SW 1271 (cell line): ENCODE results near the gene LRP1.

Experiments
- DNase-seq, 2 experiments: peaks; one replicate each; lab custom pipeline; 2025; lab: John Stamatoyannopoulos, UW

The LRP1 gene

DNA sequence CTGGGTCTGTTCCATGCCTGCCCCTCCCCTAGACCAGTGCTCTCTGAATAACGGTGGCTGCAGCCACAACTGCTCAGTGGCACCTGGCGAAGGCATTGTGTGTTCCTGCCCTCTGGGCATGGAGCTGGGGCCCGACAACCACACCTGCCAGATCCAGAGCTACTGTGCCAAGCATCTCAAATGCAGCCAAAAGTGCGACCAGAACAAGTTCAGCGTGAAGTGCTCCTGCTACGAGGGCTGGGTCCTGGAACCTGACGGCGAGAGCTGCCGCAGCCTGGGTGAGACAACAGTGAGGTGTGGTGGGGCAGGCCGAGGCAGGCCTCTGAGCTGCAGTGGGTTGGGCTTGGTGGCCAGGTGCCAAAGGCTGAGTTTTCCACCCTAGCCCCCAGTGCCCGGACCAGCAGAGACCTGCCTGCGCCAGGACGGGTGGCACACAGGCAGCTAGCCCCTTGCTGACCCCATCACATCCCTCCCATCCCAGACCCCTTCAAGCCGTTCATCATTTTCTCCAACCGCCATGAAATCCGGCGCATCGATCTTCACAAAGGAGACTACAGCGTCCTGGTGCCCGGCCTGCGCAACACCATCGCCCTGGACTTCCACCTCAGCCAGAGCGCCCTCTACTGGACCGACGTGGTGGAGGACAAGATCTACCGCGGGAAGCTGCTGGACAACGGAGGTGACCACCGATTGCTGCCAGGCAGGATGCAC is 47.3 kb downstream of the LRP1 start:
- DNase-seq = peak in 1 of 2 experiments; percentile 14

DNA sequence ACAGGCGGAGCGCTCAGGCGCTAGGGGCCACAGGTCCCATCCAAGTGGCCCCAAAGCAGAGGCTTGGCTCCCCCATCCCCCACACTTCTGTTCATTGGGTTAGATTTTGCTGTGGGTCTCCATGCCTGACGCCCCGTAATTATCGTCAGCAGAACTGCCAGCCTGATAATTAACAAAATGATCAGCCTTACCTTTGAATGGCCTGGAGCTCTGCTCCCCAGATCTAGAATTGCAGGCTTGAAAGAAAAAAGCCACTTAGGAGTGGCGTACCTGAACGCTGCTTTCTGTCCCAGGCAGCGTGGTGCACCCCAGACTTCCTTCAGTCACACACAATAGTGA is 47.8 kb downstream of the LRP1 start:
- no peak for DNase-seq

DNA sequence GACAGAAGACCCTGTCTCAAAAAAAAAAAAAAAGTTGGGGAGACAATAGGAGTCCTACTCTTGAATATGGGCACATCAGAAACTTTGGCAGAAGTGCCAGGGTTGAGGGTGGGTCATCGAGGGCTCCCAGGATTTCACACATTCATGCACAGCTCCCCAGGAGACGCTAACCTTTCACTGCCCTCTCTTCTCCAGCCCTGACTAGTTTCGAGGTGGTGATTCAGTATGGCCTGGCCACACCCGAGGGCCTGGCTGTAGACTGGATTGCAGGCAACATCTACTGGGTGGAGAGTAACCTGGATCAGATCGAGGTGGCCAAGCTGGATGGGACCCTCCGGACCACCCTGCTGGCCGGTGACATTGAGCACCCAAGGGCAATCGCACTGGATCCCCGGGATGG is 48.6 kb downstream of the LRP1 start:
- DNase-seq = no peak

DNA sequence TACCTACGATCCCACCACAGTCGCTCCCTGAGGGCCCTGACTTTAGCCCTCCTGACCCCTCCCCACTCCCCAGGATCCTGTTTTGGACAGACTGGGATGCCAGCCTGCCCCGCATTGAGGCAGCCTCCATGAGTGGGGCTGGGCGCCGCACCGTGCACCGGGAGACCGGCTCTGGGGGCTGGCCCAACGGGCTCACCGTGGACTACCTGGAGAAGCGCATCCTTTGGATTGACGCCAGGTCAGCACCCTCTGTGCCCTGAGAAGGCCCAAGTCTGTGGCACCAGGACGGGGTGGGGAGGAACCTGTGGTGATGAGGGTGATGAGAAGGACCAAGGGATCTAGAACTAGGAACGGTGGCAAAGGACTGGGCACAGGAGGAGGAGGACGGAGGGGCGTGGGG is 49.1 kb downstream of the LRP1 start:
- no peak for DNase-seq

DNA sequence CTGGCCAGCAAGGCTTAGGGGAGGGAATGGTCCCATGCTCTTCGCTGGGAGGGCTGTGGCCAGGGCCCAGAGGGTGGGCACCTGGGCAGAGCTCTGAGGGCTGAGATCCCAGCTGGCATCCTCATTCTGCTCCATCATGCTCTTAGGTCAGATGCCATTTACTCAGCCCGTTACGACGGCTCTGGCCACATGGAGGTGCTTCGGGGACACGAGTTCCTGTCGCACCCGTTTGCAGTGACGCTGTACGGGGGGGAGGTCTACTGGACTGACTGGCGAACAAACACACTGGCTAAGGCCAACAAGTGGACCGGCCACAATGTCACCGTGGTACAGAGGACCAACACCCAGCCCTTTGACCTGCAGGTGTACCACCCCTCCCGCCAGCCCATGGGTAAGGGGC is 49.9 kb downstream of the LRP1 start:
- no peak for DNase-seq

DNA sequence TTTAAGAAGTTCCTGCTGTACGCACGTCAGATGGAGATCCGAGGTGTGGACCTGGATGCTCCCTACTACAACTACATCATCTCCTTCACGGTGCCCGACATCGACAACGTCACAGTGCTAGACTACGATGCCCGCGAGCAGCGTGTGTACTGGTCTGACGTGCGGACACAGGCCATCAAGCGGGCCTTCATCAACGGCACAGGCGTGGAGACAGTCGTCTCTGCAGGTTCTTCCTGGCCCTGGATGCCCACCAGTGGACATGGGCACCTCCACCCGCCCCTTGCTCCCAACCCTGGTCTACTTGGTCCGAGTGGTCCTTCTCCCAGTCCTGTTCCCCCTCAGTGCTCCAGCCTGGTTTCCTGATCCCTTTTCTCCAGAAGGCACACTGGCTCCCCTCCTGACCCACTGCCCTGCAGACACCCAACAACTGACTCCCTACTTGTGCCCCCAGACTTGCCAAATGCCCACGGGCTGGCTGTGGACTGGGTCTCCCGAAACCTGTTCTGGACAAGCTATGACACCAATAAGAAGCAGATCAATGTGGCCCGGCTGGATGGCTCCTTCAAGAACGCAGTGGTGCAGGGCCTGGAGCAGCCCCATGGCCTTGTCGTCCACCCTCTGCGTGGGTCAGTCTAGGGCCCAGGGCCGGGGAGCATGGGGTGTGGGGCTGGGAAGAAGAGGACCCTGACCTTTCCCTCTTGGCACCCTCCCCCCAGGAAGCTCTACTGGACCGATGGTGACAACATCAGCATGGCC is 51.2 kb downstream of the LRP1 start:
- no peak for DNase-seq

DNA sequence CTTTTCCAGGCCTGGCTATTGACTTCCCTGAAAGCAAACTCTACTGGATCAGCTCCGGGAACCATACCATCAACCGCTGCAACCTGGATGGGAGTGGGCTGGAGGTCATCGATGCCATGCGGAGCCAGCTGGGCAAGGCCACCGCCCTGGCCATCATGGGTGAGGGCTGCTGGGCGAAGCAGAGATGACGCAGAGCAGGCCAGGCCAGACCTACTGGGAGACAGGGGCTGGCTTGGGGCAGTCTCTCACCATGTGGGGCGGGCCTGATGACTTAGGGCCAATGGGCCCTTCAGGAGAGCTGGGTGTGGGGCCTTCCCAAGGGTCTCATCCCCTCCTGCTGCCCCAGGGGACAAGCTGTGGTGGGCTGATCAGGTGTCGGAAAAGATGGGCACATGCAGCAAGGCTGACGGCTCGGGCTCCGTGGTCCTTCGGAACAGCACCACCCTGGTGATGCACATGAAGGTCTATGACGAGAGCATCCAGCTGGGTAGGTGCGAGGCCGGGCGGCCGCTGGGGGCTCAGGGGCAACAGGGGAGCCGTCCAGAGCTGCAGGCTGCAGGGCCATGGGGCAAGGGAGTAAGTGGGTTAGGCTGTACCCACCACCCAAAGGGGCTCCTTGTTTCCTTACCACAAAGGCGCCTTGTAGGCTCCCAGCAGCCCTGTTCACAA is 52.2 kb downstream of the LRP1 start:
- DNase-seq = no peak

DNA sequence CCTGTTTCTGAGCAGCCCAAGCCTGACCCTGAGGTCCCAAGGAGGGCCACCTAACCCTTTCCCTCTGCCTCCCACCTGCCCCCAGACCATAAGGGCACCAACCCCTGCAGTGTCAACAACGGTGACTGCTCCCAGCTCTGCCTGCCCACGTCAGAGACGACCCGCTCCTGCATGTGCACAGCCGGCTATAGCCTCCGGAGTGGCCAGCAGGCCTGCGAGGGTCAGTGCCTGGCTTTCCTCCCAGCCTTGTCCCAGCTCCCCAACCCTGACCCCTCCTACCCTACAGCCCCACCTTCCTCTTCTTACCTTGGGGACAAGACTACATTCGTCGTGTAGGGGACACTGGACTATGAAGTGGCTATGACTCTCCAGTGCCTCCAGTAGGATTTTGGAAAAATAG is 52.8 kb downstream of the LRP1 start:
- no peak for DNase-seq

DNA sequence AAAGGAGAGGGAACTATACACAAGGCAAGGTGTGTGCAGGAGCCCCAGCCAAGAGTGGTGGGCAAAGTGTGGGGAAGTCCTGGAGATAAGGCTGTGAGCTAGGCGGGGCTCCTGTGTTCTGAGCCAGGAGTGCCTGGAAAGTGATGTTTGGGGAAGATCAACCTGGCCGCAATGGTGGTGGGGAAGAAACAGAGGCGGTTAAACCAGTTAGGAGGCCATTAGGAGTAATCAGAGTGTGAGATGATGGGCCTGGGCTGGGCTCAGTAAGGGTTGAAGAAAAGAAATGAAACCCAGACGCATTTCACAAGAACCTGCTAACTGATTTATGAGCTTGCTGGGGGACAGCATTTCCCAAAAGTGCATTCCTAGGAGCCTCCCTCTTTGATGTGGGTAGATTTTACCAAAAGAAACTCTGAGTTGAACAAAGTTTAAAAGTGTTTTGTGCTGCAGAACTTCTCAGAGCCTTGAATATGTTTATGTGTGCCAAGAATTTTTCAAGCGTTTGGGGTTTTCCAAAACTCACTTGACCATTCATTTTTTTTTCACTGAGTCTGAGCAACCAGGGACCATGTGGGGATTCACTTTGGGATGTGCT is 53.4 kb downstream of the LRP1 start:
- no peak for DNase-seq

DNA sequence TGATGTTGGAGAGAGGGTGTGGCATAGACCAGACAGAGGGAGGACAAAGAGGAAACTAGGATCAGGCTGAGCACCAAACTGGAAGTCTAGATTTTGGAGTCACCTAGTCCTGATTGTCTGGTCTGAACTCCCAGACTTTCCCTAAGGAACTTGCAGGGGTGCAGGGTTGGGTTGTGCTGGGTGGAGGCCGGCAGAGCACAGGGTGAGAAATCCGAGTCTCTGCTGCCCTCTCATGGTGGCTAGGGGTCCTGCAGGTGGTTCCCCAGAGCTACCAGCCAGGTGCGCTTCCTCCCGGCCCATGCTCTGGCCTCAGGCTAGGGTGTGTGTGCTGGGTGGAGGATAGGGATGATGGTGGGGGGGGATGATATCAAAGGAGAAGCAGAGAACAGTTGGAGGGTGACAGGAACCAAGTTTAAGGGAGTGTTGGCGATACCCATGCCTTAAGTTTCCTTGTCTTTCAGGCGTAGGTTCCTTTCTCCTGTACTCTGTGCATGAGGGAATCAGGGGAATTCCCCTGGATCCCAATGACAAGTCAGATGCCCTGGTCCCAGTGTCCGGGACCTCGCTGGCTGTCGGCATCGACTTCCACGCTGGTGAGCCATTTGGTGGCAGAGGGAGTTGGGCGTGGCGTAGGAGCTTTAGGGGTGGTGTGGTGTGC is 54.8 kb downstream of the LRP1 start:
- DNase-seq = peak in 1 of 2 experiments; percentile 62

DNA sequence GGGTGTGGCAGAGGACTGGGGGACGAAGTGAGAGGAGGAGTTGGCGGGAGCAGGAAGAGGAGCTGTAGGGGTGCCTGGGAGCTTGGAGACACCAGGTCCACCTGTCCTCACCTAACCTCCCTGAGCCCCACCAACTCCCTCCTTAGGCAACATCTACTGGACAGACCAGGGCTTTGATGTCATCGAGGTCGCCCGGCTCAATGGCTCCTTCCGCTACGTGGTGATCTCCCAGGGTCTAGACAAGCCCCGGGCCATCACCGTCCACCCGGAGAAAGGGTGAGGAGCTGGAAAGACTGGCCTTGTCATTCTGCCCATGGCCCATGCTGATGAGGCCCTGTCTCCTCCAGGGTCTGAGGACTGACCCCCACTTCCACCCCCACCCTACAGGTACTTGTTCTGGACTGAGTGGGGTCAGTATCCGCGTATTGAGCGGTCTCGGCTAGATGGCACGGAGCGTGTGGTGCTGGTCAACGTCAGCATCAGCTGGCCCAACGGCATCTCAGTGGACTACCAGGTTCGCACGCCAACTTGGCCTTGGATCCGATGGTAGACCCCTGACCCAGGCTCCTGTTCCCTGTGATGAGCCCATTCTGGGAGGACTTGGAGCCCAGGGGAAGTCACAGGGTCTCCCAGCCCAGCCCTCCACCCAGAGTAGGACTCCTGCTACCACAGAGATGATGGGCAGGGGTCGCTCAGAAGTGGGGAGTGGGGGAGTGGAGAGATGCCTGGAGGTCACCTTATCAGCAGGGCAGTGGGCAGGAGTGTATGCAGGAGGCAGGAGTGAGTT is 55.8 kb downstream of the LRP1 start:
- DNase-seq = no peak

DNA sequence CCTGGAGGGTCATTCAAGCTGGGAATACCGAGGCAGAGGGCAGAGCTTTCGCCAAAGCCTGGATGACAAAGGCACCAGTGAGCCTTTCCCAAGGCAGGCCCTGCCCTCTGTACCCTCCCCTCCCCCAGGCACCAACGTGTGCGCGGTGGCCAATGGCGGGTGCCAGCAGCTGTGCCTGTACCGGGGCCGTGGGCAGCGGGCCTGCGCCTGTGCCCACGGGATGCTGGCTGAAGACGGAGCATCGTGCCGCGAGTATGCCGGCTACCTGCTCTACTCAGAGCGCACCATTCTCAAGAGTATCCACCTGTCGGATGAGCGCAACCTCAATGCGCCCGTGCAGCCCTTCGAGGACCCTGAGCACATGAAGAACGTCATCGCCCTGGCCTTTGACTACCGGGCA is 57.1 kb downstream of the LRP1 start:
- DNase-seq = no peak

DNA sequence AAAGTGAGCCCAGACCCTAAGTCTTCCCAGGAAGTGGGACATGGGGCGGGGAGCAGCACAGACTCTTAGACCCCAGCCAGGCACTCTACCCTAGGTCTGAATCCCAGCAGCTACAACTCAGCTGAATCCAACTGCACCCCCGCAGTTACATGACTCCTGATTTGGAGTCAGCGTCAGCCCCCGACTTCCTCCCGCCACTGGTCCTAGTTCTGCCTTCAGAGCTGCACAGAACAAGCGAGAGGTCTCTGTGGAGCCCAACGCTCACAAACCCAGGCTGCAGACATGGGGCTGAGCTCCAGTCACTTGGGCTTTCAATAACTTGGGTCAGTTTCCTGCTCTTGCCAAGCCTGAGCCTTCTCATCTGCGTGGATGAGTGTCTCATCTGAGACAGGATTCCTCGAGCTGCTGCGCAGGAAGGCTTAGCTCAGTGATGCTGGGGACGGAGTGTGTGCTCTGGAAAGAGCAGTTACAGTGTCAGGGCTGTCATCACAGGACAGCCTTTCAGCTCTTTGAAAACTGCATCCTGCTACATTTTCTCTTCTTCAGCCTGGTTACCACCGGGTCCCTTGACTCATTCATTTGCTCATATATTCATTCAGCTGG is 57.7 kb downstream of the LRP1 start:
- DNase-seq = no peak

DNA sequence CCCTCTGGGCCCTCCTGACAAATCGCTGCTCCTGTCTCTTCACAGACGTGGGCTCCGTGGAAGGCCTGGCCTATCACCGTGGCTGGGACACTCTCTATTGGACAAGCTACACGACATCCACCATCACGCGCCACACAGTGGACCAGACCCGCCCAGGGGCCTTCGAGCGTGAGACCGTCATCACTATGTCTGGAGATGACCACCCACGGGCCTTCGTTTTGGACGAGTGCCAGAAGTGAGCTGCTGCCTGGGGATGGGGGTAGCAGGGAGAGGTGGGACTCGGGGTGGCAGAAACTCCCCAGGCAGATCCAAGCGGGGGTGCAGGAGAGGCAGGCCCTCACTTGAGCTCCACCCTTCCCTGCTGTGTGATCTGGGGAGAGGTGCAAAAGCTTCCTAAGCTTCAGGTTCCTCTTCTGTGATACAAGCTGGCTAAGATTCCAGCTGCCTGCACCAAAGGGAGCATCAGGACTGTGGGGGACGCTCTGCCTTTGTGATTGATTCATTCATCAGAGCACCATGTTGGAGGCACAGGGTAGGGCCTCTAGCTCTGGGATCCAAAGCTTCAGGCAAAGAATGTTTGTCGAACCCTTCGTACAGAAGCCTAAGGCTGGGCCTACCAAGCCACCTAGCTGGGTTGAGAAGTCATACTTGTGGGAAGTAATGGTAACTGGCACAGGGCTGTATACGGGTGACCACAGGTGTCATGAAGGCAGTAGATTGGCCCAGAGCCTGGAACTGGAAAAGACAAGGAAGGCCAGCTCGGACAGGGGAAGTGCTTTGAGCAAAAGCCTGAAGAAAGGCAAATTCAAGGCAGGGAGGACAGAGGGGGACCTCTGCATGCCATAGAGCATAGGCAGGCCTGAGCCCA is 59.2 kb downstream of the LRP1 start:
- DNase-seq = no peak

DNA sequence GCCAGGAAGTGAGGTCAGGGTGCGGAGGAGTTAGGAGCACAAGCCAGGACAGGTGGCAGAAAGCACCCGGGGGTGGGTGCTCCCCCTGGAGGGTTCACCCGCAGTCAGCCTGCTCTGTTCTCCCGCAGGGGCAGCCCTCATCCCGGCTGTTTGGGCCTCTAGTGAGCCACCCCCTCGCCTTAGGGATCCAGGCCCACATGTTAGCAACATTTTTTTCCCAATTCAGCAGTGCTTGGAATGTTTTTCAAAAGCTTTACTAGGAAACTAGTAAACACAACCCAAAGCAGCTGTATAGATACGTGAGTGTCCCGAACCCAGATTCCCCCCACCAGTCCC is 59.8 kb downstream of the LRP1 start:
- DNase-seq = no peak

DNA sequence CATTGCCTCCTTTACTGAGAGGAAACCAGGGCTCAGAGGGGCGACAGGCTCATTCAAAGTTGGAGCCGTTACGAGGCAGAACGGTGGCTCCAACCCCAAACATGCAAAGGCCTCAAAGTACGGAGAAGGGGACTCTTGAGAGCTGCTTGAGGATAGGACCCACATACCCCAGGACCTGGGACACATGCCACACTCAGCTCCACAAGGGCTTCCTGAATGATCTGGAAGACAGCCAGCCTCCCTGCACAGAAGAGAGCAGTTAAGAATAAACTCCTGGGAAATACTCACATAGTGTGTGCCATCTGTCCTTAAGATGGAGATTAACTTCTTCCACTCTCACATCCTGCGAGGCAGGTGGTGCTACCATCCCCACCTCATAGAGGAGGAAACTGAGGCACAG is 61.8 kb downstream of the LRP1 start:
- DNase-seq = peak in 1 of 2 experiments; percentile 14

DNA sequence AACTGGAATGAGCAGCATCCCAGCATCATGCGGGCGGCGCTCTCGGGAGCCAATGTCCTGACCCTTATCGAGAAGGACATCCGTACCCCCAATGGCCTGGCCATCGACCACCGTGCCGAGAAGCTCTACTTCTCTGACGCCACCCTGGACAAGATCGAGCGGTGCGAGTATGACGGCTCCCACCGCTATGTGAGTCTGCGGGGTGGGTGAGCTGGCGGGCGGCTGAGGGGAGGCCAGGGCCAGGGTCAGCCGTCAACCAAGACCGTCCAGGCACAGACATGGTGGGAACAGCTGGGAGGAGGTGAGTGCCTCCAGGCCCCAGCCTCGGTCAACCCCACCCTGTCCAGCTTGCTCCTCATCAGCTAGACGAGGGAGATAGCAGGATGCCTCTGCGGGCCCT is 62.5 kb downstream of the LRP1 start:
- no peak for DNase-seq

DNA sequence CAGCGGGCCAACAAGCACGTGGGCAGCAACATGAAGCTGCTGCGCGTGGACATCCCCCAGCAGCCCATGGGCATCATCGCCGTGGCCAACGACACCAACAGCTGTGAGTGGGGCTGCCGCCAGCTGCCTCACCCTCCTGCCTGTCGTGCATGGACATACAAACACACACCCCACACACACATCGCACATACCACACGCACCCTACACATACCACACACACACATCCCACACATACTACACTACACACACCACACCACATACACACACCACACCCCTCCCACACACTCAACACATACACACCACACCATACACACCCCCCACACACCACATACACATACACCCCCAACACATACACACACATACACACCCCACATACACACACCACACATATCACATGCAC is 63.1 kb downstream of the LRP1 start:
- DNase-seq = no peak

DNA sequence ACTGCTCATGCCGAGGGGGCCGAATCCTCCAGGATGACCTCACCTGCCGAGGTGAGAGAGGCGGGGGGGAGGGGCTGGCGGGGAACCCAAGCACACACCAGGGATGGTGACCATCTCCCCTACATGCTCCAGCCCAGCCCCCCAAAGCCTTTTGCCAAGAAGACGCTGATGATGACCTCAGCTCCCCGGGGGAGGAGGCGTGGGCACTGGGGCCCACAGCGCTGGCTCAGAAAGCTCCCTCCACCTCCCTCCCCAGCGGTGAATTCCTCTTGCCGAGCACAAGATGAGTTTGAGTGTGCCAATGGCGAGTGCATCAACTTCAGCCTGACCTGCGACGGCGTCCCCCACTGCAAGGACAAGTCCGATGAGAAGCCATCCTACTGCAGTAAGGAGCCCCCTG is 64.6 kb downstream of the LRP1 start:
- no peak for DNase-seq

DNA sequence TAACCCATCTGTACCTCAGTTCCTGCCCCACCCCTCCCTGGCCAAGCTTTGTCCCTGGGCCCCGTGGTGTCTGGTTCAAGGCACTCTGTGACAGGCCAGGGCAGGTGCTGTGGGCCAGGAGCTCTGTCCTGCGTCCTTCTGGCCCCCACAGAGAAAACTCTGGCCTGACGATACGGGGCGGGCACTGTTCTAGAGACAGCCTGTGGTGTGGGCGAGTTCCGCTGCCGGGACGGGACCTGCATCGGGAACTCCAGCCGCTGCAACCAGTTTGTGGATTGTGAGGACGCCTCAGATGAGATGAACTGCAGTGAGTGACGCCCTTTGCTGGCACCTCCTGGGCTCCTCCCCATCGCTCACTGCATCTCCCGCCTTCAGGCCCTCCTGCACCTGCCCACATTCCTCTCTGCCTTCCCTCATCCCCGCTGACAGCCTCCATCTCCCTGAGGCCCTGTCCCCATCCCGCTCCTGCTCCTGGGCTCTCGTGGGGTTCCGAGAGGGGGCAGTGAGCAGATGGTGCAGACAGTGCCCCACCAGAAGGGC is 65.5 kb downstream of the LRP1 start:
- DNase-seq = no peak
